WTC11 (cell line): ENCODE results near the gene DPF1. TPM values are rescaled to one million over a fixed set of nuclear protein-coding genes. Genes with fewer than 3 reads are reported as not detected.
A peak's percentile ranks its signal among the peaks of the same experiment; 100 is the strongest.
"Not testable (repeated sequence)": the region's sequence is repeated elsewhere in the genome, so short reads cannot be mapped to it uniquely, and the experiment has no call there.

Experiments
- ATAC-seq: fragments of 200-7000 bp; cut with Tn5 transposase; 2 replicates; pipeline ENCODE4 v1.10.0; 2021; ENCODE audit warnings: mild to moderate bottlenecking, moderate library complexity
- CTCF ChIA-PET: fragments of 300-600 bp; sonication (Branson Sonifier 250); formaldehyde crosslinking; loops from one replicate; lab custom pipeline; 2021; ENCODE audit warnings: antibody characterized with exemption; lab: Charles Lee
- POLR2A ChIA-PET: fragments of 350-600 bp; sonication (Branson Sonifier 250); formaldehyde crosslinking; loops from one replicate; lab custom pipeline; 2021; ENCODE audit warnings: antibody characterized with exemption; lab: Charles Lee
- DNase-seq: peaks from one replicate; pipeline ENCODE4 v3.0.0; 2021; ENCODE audit warnings: low spot score
- H3K27ac Mint-ChIP-seq: 2 replicates; pipeline ENCODE4 v1.8.0; 2021; ENCODE audit warnings: mixed read lengths
- H3K27me3 Mint-ChIP-seq: 2 replicates; pipeline ENCODE4 v1.8.0; 2021; ENCODE audit warnings: low read depth, mild to moderate bottlenecking, moderate library complexity, mixed read lengths
- H3K36me3 Mint-ChIP-seq: 2 replicates; pipeline ENCODE4 v1.8.0; 2021; ENCODE audit warnings: mixed read lengths
- H3K4me1 Mint-ChIP-seq: 2 replicates; pipeline ENCODE4 v1.8.0; 2022; ENCODE audit warnings: mixed read lengths
- H3K4me3 Mint-ChIP-seq: 2 replicates; pipeline ENCODE4 v1.8.0; 2021; ENCODE audit warnings: mild to moderate bottlenecking, moderate library complexity, mixed read lengths
- H3K9me3 Mint-ChIP-seq: 2 replicates; pipeline ENCODE4 v1.8.0; 2021; ENCODE audit warnings: mixed read lengths
- ATF1 ChIP-seq: sonication (generic); formaldehyde crosslinking; IDR thresholded peaks from 2 replicates; pipeline ENCODE4 v1.8.1; 2023; ENCODE audit warnings: mild to moderate bottlenecking, moderate library complexity, missing genetic modification reagents
- CDX4 ChIP-seq: fragments of 250-450 bp; sonication (Bioruptor Pico); IDR thresholded peaks from 2 replicates; pipeline ENCODE4 v1.9.0; 2021; ENCODE audit warnings: moderate library complexity, mild to moderate bottlenecking, inconsistent platforms, borderline replicate concordance
- CREB1 ChIP-seq: sonication (generic); formaldehyde crosslinking; IDR thresholded peaks from 2 replicates; pipeline ENCODE4 v1.8.0; 2023; ENCODE audit warnings: mild to moderate bottlenecking, missing genetic modification reagents
- CREM ChIP-seq: sonication (generic); formaldehyde crosslinking; IDR thresholded peaks from 2 replicates; pipeline ENCODE4 v1.8.1; 2022; ENCODE audit warnings: mild to moderate bottlenecking, missing genetic modification reagents, moderate library complexity
- ELF4 ChIP-seq: sonication (generic); formaldehyde crosslinking; IDR thresholded peaks from 2 replicates; pipeline ENCODE4 v1.8.1; 2022; ENCODE audit warnings: low read depth, mild to moderate bottlenecking, moderate library complexity, missing genetic modification reagents
- GTF2I ChIP-seq: fragments of 250-450 bp; sonication (Bioruptor Pico); conservative IDR thresholded peaks from 2 replicates; pipeline ENCODE4 v1.4.0; 2021; ENCODE audit warnings: mild to moderate bottlenecking
- MAX ChIP-seq: sonication (generic); formaldehyde crosslinking; IDR thresholded peaks from 2 replicates; pipeline ENCODE4 v1.8.0; 2022; ENCODE audit warnings: mild to moderate bottlenecking, missing genetic modification reagents
- MLX ChIP-seq: sonication (generic); formaldehyde crosslinking; IDR thresholded peaks from 2 replicates; pipeline ENCODE4 v1.8.1; 2023; ENCODE audit warnings: mild to moderate bottlenecking, missing genetic modification reagents, moderate library complexity
- NFE2L1 ChIP-seq: sonication (generic); formaldehyde crosslinking; IDR thresholded peaks from 2 replicates; pipeline ENCODE4 v1.8.1; 2023; ENCODE audit warnings: missing genetic modification reagents
- NFYB ChIP-seq: sonication (generic); formaldehyde crosslinking; conservative IDR thresholded peaks from 2 replicates; pipeline ENCODE4 v1.8.0; 2022; ENCODE audit warnings: low read depth, missing genetic modification reagents
- NR2C2 ChIP-seq: sonication (generic); formaldehyde crosslinking; IDR thresholded peaks from 2 replicates; pipeline ENCODE4 v1.8.0; 2022; ENCODE audit warnings: mild to moderate bottlenecking, missing genetic modification reagents
- OVOL2 ChIP-seq: fragments of 250-450 bp; sonication (Bioruptor Pico); IDR thresholded peaks from 2 replicates; pipeline ENCODE4 v1.9.0; 2021; ENCODE audit warnings: mild to moderate bottlenecking, borderline replicate concordance
- RELA ChIP-seq: sonication (generic); formaldehyde crosslinking; IDR thresholded peaks from 2 replicates; pipeline ENCODE4 v1.8.1; 2022; ENCODE audit warnings: missing genetic modification reagents, mild to moderate bottlenecking, borderline replicate concordance
- RORB ChIP-seq: fragments of 250-450 bp; sonication (Bioruptor Pico); IDR thresholded peaks from 2 replicates; pipeline ENCODE4 v1.9.0; 2021; ENCODE audit warnings: mild to moderate bottlenecking
- SMAD3 ChIP-seq: sonication (generic); formaldehyde crosslinking; IDR thresholded peaks from 2 replicates; pipeline ENCODE4 v1.8.0; 2022; ENCODE audit warnings: missing genetic modification reagents, mild to moderate bottlenecking, borderline replicate concordance
- USF2 ChIP-seq: sonication (generic); formaldehyde crosslinking; IDR thresholded peaks from 2 replicates; pipeline ENCODE4 v1.8.1; 2023; ENCODE audit warnings: mild to moderate bottlenecking, missing genetic modification reagents, moderate library complexity
- ZMAT4 ChIP-seq: fragments of 250-450 bp; sonication (Bioruptor Pico); IDR thresholded peaks from 2 replicates; pipeline ENCODE4 v1.9.0; 2021; ENCODE audit warnings: mild to moderate bottlenecking
- ZNF232 ChIP-seq: sonication (generic); formaldehyde crosslinking; IDR thresholded peaks from 2 replicates; pipeline ENCODE4 v1.8.0; 2022; ENCODE audit warnings: mild to moderate bottlenecking, missing genetic modification reagents
- ZNF263 ChIP-seq: sonication (generic); formaldehyde crosslinking; IDR thresholded peaks from 2 replicates; pipeline ENCODE4 v1.8.1; 2022; ENCODE audit warnings: low read depth, mild to moderate bottlenecking, moderate library complexity, missing genetic modification reagents
- ZNF281 ChIP-seq: sonication (generic); formaldehyde crosslinking; IDR thresholded peaks from 2 replicates; pipeline ENCODE4 v1.8.0; 2023; ENCODE audit warnings: mild to moderate bottlenecking, missing genetic modification reagents
- ZNF317 ChIP-seq: sonication (generic); formaldehyde crosslinking; IDR thresholded peaks from 2 replicates; pipeline ENCODE4 v1.8.1; 2023; ENCODE audit warnings: low read depth, mild to moderate bottlenecking, moderate library complexity, missing genetic modification reagents, borderline replicate concordance
- ZNF396 ChIP-seq: fragments of 250-450 bp; sonication (Bioruptor Pico); IDR thresholded peaks from 2 replicates; pipeline ENCODE4 v1.8.0; 2021; ENCODE audit warnings: mild to moderate bottlenecking, moderate library complexity, borderline replicate concordance
- ZNF416 ChIP-seq: fragments of 250-450 bp; sonication (Bioruptor Pico); IDR thresholded peaks from 2 replicates; pipeline ENCODE4 v1.9.0; 2021; ENCODE audit warnings: mild to moderate bottlenecking, inconsistent platforms
- ZNF423 ChIP-seq: fragments of 250-450 bp; sonication (Bioruptor Pico); IDR thresholded peaks from 2 replicates; pipeline ENCODE4 v2.1.2; 2022; ENCODE audit warnings: mild to moderate bottlenecking, moderate library complexity
- ZNF512 ChIP-seq: sonication (generic); formaldehyde crosslinking; IDR thresholded peaks from 2 replicates; pipeline ENCODE4 v1.8.1; 2022; ENCODE audit warnings: missing genetic modification reagents, borderline replicate concordance
- total RNA-seq: library from RNA; stranded (reverse); gene quantifications from 3 replicates; pipeline ENCODE4 v1.2.3, GENCODE V29; 2021

Gene DPF1
- total RNA-seq, 1 experiment from 2014 or later, result 6.8 TPM

GRCh38 chr19:38228005-38228377 lies 4.0 kb upstream of the DPF1 start (continued):
- TF ChIP-seq ZNF512 (CRISPR knock-in tag), result no peak
- TF ChIP-seq ZMAT4, result no peak
- no peak for TF ChIP-seq ZNF281 (CRISPR knock-in tag)
- TF ChIP-seq ZNF263, result no peak
- TF ChIP-seq SMAD3 (CRISPR knock-in tag), result no peak
- no peak for TF ChIP-seq GTF2I (CRISPR knock-in tag)

GRCh38 chr19:38227287-38228004 lies 3.4 kb upstream of the DPF1 start:
- ChIA-PET CTCF (interaction anchor here (0.6 to 1.8 kb wide), 16 partner anchors 13 to 1153 kb away, joined by 3 to 16 read pairs (median 4); partner anchors contain the start of genes CATSPERG, FAM98C, GGN and PPP1R14A), POLR2A (interaction anchor here (0.7 kb wide), 2 partner anchors 15 to 77 kb away, joined by 3 to 8 read pairs; partner anchors contain the start of gene C19orf33)
- DNase-seq (no peak), ATAC-seq (no peak; the same call in 1 of the 2 replicates)
- TF ChIP-seq USF2 (CRISPR knock-in tag) (no peak), CREM (CRISPR knock-in tag) (no peak), ZNF263 (no peak), RELA (no peak), RORB (no peak), ZNF232 (CRISPR knock-in tag) (no peak), ELF4 (CRISPR knock-in tag) (no peak), ZNF317 (no peak), GTF2I (CRISPR knock-in tag) (peak; percentile 85), ZNF396 (CRISPR knock-in tag) (no peak), CREB1 (CRISPR knock-in tag) (no peak), NFE2L1 (CRISPR knock-in tag) (no peak), ATF1 (CRISPR knock-in tag) (no peak), ZMAT4 (no peak), NR2C2 (no peak), ZNF416 (CRISPR knock-in tag) (no peak), CDX4 (CRISPR knock-in tag) (no peak), ZNF423 (peak; percentile 96), NFYB (CRISPR knock-in tag) (no peak), SMAD3 (CRISPR knock-in tag) (no peak), OVOL2 (CRISPR knock-in tag) (no peak), MAX (CRISPR knock-in tag) (0 out of 2 replicates have a peak, but pooled peaks have one; percentile 15), MLX (CRISPR knock-in tag) (no peak)
- Mint-ChIP-seq H3K27ac (no peak overlapping the region), H3K4me1 (peaks cover 25% of the 10 kb centered on the region), H3K4me3 (peak overlapping the region; percentile 57), H3K36me3 (no peaks in the 10 kb centered on the region), H3K9me3 (no peaks in the 10 kb centered on the region), H3K27me3 (peaks cover 40% of the 10 kb centered on the region)

- peaks cover 25% of the 10 kb centered on the region for H3K4me1 Mint-ChIP-seq
- not testable (repeated sequence) for H3K36me3 Mint-ChIP-seq, H3K27ac Mint-ChIP-seq, ATAC-seq, H3K9me3 Mint-ChIP-seq, DNase-seq
- peaks cover 16% of the 10 kb centered on the region for H3K27me3 Mint-ChIP-seq
- POLR2A ChIA-PET, result interaction anchor here (0.6 kb wide), 1 partner anchor 12 kb away, joined by 3 read pairs; no protein-coding TSS in a partner anchor
- peak overlapping the region; percentile 80 for H3K4me3 Mint-ChIP-seq
- CTCF ChIA-PET, result interaction anchor here (0.6 to 2.0 kb wide), 17 partner anchors 9 to 322 kb away, joined by 3 to 30 read pairs (median 4); partner anchors contain the start of genes GGN and PPP1R14A
Measured at GRCh38 chr19:38224863-38225218, 819 bp upstream of the DPF1 start.
